ENCODE measurements around the gene TCHHL1. TPM values are rescaled to one million over a fixed set of nuclear protein-coding genes. Genes with fewer than 3 reads are reported as not detected.

The TCHHL1 gene
- total and polyA plus RNA-seq, 9 of the 15 experiments (the other 6 are each of a cell fraction or from before 2014, with no cell fraction given) = not detected

GRCh38 chr1:152130186-152130585 is 41.3 kb upstream of the TCHHL1 start:
- intact Hi-C loops (cut with micrococcal nuclease) (no loop called here), in situ Hi-C loops (cut with MboI) (no loop called here)
- ATAC-seq (no peak), FAIRE-seq (no peak), DNase-seq (ENCODE audit: extremely low read depth in 1 of 4, low spot score in 3 of 4) (no peak)
- Histone ChIP-seq H4K20me1 (replicated peaks; ENCODE audit: control insufficient read depth, insufficient read depth, low read length) (no peaks in the 10 kb centered on the region), H3K9ac (ENCODE audit: insufficient read depth in 1 of 2, low read depth in 2 of 2, low read length in 2 of 2) (no peak overlapping the region), H3K9me3 (replicated peaks; ENCODE audit: control insufficient read depth, insufficient read depth, low read depth, low read length) (no peaks in the 10 kb centered on the region), H3K4me2 (ENCODE audit: insufficient read depth, low read length) (no peak overlapping the region), H3K27ac (ENCODE audit: extremely low read depth, low read depth, low read length) (no peak overlapping the region), H3K9me1 (ENCODE audit: control insufficient read depth, insufficient read depth, low read length) (no peaks in the 10 kb centered on the region), H3K27me3 (ENCODE audit: control insufficient read depth in 2 of 2, insufficient read depth in 2 of 2, low read length in 2 of 2) (no peaks in the 10 kb centered on the region), H3K4me1 (replicated peaks in 1 of 2; ENCODE audit: control insufficient read depth in 2 of 2, insufficient read depth in 2 of 2, low read length in 2 of 2) (no peaks in the 10 kb centered on the region), H3K36me3 (ENCODE audit: control insufficient read depth, insufficient read depth, low read length) (no peaks in the 10 kb centered on the region), H3K4me3 (no peak overlapping the region), H2AFZ (ENCODE audit: low read depth, low read length) (no peak overlapping the region), H3K79me2 (ENCODE audit: control insufficient read depth, insufficient read depth, low read length) (no peaks in the 10 kb centered on the region)
- BruUV-seq (replicated peaks) = no TSS peak
- CTCF ChIA-PET (ENCODE audit: low intra/inter-chr PET ratio) = no interaction called here
- TF ChIP-seq NR2F6 (CRISPR knock-in tag; IDR thresholded peaks at IDR 0.05) (no peak), ZBTB2 (IDR thresholded peaks at IDR 0.05) (no peak), GTF3C2 (IDR thresholded peaks at IDR 0.05; ENCODE audit: borderline replicate concordance, extremely low read depth, insufficient read length) (no peak), PHF20 (IDR thresholded peaks at IDR 0.05; ENCODE audit: partially characterized antibody) (no peak), TAF9B (IDR thresholded peaks at IDR 0.05; ENCODE audit: partially characterized antibody) (no peak)
- POLR2A ChIA-PET = interaction anchor here (0.5 kb wide), 1 partner anchor 16 kb away, joined by 3 read pairs; no protein-coding TSS in a partner anchor
